HEK293 (cell line): Measurements from ENCODE around the gene CNTN4.

Experiments
- CTCF ChIA-PET: fragments of 350-600 bp; formaldehyde crosslinking; extraction: SDS; loops from one replicate; lab custom pipeline; 2021; ENCODE audit warnings: antibody characterized with exemption; lab: Yijun Ruan, JAX
- POLR2A ChIA-PET: fragments of 300-600 bp; formaldehyde crosslinking; extraction: SDS; loops from one replicate; lab custom pipeline; 2020; ENCODE audit warnings: antibody characterized with exemption, inconsistent platforms; lab: Yijun Ruan, JAX
- H3K27ac ChIP-seq: fragments of 200-500 bp; sonication (Bioruptor generic); 2 replicates; pipeline ENCODE4 v1.5.1; 2014; ENCODE audit warnings: low read depth, low read length, control low read depth, inconsistent platforms; ENCODE audit errors: extremely low read depth
- H3K36me3 ChIP-seq, 2 experiments: fragments of 200-500 bp in 1 of 2; sonication (Bioruptor generic) in 1 of 2; 1 replicate in 1 of 2; 2 replicates in 1 of 2; pipeline ENCODE4 v1.5.1; 2014 to 2017; ENCODE audit warnings: inconsistent platforms in 2 of 2, low read length in 2 of 2; ENCODE audit not compliant: control insufficient read depth in 2 of 2, insufficient read depth in 1 of 2
- H3K4me1 ChIP-seq: fragments of 200-500 bp; sonication (Bioruptor generic); 2 replicates; pipeline ENCODE4 v1.5.1; 2014; ENCODE audit warnings: mild to moderate bottlenecking, low read length, inconsistent platforms; ENCODE audit not compliant: control insufficient read depth, insufficient read depth
- H3K4me3 ChIP-seq: 2 replicates; pipeline ENCODE4 v1.5.1; 2011; ENCODE audit warnings: low read depth, mild to moderate bottlenecking, control low read depth, low read length, moderate library complexity
- H3K9me3 ChIP-seq: fragments of 200-500 bp; sonication (Bioruptor generic); 2 replicates; pipeline ENCODE4 v1.5.1; 2014; ENCODE audit warnings: low read depth, low read length, inconsistent platforms; ENCODE audit not compliant: control insufficient read depth, insufficient read depth
- KLF7 ChIP-seq: fragments of 450-650 bp; formaldehyde crosslinking; IDR thresholded peaks from 2 replicates; pipeline ENCODE4 v1.5.1; 2016; ENCODE audit warnings: missing biosample characterization, missing genetic modification characterization, borderline replicate concordance
- OVOL3 ChIP-seq: fragments of 450-650 bp; formaldehyde crosslinking; IDR thresholded peaks from 2 replicates; pipeline ENCODE4 v1.5.1; 2016; ENCODE audit warnings: missing biosample characterization, missing genetic modification characterization
- SP2 ChIP-seq: fragments of 450-650 bp; formaldehyde crosslinking; IDR thresholded peaks from 2 replicates; pipeline ENCODE4 v1.5.1; 2016; ENCODE audit warnings: missing biosample characterization, missing genetic modification characterization
- ZNF23 ChIP-seq: fragments of 450-650 bp; formaldehyde crosslinking; IDR thresholded peaks from 2 replicates; pipeline ENCODE4 v1.5.1; 2016; ENCODE audit warnings: missing biosample characterization, missing genetic modification characterization, borderline replicate concordance
- ZNF560 ChIP-seq: fragments of 450-650 bp; formaldehyde crosslinking; IDR thresholded peaks from 2 replicates; pipeline ENCODE4 v1.5.1; 2017; ENCODE audit warnings: missing biosample characterization, missing genetic modification characterization, borderline replicate concordance
- ZNF571 ChIP-seq: fragments of 450-650 bp; formaldehyde crosslinking; IDR thresholded peaks from 2 replicates; pipeline ENCODE4 v1.5.0; 2017; ENCODE audit warnings: missing biosample characterization, missing genetic modification characterization
- ZNF624 ChIP-seq: fragments of 450-650 bp; formaldehyde crosslinking; IDR thresholded peaks from 2 replicates; pipeline ENCODE4 v1.5.1; 2017; ENCODE audit warnings: missing biosample characterization, missing genetic modification characterization
- ZNF777 ChIP-seq: fragments of 450-650 bp; formaldehyde crosslinking; IDR thresholded peaks from 2 replicates; pipeline ENCODE4 v1.5.1; 2017; ENCODE audit warnings: missing biosample characterization, missing genetic modification characterization, borderline replicate concordance
- ZNF837 ChIP-seq: fragments of 450-650 bp; formaldehyde crosslinking; IDR thresholded peaks from 2 replicates; pipeline ENCODE4 v1.5.1; 2016; ENCODE audit warnings: missing biosample characterization, missing genetic modification characterization
- TF ChIP-seq, protein P1 (sequence below): fragments of 450-650 bp; formaldehyde crosslinking; conservative IDR thresholded peaks from 2 replicates; pipeline ENCODE4 v1.5.1; 2016; ENCODE audit warnings: low read depth, missing biosample characterization, missing genetic modification characterization
- TF ChIP-seq, protein P2 (sequence below): IDR thresholded peaks from 2 replicates; pipeline ENCODE4 v1.6.1; 2011; ENCODE audit warnings: mild to moderate bottlenecking, low read depth, low read length, borderline replicate concordance
- TF ChIP-seq, protein P3 (sequence below): fragments of 450-650 bp; formaldehyde crosslinking; IDR thresholded peaks from 2 replicates; pipeline ENCODE4 v1.5.1; 2016; ENCODE audit warnings: missing biosample characterization, missing genetic modification characterization, borderline replicate concordance
- TF ChIP-seq, protein P4 (sequence below): fragments of 450-650 bp; formaldehyde crosslinking; IDR thresholded peaks from 2 replicates; pipeline ENCODE4 v1.5.1; 2017; ENCODE audit warnings: missing biosample characterization, missing genetic modification characterization

The CNTN4 gene

DNA sequence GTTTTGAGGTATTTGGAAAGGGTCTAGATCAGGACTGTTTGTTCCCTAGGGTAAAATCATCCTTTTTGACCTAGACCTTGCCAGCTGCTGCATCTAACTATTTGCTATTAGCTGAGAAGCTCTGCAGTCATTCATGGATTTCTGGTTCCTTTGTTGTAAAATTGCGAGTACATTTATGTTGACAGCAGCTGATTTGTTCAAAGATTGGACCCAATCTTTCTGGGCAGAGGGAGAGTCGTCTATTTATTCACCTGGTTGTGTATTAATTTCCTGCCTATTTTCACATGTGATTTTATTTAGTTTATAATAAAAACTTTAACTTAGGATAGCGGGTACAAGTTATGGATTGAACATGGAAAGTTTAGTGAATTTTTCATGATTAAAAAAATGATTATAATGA is 236.3 kb downstream of the CNTN4 start:
- H3K9me3 ChIP-seq = no peaks in the 10 kb centered on the region
- no peak overlapping the region for H3K4me3 ChIP-seq
- H3K36me3 ChIP-seq = no peaks in the 10 kb centered on the region
- POLR2A ChIA-PET = no interaction called here
- no peak for TF ChIP-seq ZNF571 (tag by site-specific recombination)
- TF ChIP-seq, protein P1, sequence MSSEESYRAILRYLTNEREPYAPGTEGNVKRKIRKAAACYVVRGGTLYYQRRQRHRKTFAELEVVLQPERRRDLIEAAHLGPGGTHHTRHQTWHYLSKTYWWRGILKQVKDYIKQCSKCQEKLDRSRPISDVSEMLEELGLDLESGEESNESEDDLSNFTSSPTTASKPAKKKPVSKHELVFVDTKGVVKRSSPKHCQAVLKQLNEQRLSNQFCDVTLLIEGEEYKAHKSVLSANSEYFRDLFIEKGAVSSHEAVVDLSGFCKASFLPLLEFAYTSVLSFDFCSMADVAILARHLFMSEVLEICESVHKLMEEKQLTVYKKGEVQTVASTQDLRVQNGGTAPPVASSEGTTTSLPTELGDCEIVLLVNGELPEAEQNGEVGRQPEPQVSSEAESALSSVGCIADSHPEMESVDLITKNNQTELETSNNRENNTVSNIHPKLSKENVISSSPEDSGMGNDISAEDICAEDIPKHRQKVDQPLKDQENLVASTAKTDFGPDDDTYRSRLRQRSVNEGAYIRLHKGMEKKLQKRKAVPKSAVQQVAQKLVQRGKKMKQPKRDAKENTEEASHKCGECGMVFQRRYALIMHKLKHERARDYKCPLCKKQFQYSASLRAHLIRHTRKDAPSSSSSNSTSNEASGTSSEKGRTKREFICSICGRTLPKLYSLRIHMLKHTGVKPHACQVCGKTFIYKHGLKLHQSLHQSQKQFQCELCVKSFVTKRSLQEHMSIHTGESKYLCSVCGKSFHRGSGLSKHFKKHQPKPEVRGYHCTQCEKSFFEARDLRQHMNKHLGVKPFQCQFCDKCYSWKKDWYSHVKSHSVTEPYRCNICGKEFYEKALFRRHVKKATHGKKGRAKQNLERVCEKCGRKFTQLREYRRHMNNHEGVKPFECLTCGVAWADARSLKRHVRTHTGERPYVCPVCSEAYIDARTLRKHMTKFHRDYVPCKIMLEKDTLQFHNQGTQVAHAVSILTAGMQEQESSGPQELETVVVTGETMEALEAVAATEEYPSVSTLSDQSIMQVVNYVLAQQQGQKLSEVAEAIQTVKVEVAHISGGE (tag by site-specific recombination) = no peak
- no peak for TF ChIP-seq ZNF624 (tag by site-specific recombination)
- TF ChIP-seq, protein P2, sequence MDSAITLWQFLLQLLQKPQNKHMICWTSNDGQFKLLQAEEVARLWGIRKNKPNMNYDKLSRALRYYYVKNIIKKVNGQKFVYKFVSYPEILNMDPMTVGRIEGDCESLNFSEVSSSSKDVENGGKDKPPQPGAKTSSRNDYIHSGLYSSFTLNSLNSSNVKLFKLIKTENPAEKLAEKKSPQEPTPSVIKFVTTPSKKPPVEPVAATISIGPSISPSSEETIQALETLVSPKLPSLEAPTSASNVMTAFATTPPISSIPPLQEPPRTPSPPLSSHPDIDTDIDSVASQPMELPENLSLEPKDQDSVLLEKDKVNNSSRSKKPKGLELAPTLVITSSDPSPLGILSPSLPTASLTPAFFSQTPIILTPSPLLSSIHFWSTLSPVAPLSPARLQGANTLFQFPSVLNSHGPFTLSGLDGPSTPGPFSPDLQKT = no peak
- CTCF ChIA-PET = interaction anchor here (0.5 kb wide), 1 partner anchor 170 kb away, joined by 3 read pairs; no protein-coding TSS in a partner anchor
- H3K27ac ChIP-seq = no peak overlapping the region
- no peaks in the 10 kb centered on the region for H3K4me1 ChIP-seq

DNA sequence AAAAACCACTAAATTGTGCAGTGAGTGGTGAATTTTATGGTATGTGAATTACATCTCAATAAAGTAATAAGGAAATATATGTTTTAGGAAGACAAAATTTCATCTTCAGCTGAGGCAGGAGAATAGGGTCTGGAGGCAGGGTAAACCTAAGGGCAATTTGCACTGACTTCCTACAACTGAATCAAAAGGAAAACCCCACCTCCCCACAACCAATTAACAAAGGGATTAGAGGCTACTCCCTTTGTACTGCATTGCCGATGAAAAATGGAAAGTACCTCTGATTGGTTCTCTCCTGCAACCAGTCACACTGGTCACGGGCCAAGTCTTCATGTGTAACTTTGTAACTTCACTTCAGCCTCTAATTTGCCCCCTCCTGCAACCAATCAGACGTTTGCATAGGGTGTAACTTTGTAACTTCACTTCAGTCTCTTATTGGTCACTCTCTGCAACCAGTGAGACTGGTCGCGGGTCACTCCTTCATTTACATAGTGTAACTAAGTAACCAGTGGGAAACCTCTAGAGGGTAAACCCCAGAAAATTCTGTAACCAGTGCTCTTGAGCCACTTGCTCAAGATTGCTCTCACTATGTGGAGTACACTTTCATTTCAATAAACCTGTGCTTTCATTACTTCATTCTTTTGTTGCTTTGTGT is 244.5 kb downstream of the CNTN4 start:
- no peaks in the 10 kb centered on the region for H3K4me1 ChIP-seq
- ChIA-PET POLR2A (no interaction called here), CTCF (no interaction called here)
- no peaks in the 10 kb centered on the region for H3K9me3 ChIP-seq
- H3K4me3 ChIP-seq = no peak overlapping the region
- H3K36me3 ChIP-seq = no peaks in the 10 kb centered on the region
- no peak overlapping the region for H3K27ac ChIP-seq
- TF ChIP-seq SP2 (tag by site-specific recombination) (no peak), ZNF23 (tag by site-specific recombination) (no peak), OVOL3 (tag by site-specific recombination) (no peak), ZNF560 (tag by site-specific recombination) (no peak), ZNF777 (tag by site-specific recombination) (no peak), ZNF837 (no peak), KLF7 (tag by site-specific recombination) (no peak)
- TF ChIP-seq, protein P3, sequence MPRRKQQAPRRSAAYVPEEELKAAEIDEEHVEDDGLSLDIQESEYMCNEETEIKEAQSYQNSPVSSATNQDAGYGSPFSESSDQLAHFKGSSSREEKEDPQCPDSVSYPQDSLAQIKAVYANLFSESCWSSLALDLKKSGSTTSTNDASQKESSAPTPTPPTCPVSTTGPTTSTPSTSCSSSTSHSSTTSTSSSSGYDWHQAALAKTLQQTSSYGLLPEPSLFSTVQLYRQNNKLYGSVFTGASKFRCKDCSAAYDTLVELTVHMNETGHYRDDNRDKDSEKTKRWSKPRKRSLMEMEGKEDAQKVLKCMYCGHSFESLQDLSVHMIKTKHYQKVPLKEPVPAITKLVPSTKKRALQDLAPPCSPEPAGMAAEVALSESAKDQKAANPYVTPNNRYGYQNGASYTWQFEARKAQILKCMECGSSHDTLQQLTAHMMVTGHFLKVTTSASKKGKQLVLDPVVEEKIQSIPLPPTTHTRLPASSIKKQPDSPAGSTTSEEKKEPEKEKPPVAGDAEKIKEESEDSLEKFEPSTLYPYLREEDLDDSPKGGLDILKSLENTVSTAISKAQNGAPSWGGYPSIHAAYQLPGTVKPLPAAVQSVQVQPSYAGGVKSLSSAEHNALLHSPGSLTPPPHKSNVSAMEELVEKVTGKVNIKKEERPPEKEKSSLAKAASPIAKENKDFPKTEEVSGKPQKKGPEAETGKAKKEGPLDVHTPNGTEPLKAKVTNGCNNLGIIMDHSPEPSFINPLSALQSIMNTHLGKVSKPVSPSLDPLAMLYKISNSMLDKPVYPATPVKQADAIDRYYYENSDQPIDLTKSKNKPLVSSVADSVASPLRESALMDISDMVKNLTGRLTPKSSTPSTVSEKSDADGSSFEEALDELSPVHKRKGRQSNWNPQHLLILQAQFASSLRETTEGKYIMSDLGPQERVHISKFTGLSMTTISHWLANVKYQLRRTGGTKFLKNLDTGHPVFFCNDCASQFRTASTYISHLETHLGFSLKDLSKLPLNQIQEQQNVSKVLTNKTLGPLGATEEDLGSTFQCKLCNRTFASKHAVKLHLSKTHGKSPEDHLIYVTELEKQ = no peak
- TF ChIP-seq, protein P4, sequence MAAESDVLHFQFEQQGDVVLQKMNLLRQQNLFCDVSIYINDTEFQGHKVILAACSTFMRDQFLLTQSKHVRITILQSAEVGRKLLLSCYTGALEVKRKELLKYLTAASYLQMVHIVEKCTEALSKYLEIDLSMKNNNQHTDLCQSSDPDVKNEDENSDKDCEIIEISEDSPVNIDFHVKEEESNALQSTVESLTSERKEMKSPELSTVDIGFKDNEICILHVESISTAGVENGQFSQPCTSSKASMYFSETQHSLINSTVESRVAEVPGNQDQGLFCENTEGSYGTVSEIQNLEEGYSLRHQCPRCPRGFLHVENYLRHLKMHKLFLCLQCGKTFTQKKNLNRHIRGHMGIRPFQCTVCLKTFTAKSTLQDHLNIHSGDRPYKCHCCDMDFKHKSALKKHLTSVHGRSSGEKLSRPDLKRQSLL (tag by site-specific recombination) = no peak
- TF ChIP-seq, all 188 proteins: peak for 0
